ENCODE results near the gene P2RY12. TPM values are rescaled to one million over a fixed set of nuclear protein-coding genes. Genes with fewer than 3 reads are reported as not detected.
"Not testable (repeated sequence)": the region's sequence is repeated elsewhere in the genome, so short reads cannot be mapped to it uniquely, and the experiment has no call there.

Gene P2RY12
- total RNA-seq, 2 donors from 2014 or later: not detected

DNA sequence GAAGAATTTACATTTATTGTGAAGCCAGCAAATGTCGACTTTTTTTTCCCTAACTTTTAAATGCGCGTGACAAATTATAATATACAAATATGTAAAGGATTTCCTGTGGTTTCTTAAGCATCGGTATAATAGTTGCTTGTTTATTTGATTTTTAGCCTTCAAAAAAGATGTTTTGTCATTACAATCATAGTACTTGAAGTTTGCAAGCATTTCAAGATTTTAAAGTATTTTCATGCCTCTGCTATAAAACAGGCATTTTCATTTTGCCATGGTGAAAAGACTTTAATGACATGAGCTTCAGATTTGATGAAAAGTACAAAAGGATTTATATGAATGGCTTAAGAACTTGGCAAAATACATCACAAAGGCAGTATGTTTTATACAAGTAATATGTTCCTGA lies 9.4 kb upstream of the P2RY12 start:
- H3K9me3 ChIP-seq (ENCODE audit: control insufficient read depth, low read length): no peaks in the 10 kb centered on the region
- TF ChIP-seq, protein P1, sequence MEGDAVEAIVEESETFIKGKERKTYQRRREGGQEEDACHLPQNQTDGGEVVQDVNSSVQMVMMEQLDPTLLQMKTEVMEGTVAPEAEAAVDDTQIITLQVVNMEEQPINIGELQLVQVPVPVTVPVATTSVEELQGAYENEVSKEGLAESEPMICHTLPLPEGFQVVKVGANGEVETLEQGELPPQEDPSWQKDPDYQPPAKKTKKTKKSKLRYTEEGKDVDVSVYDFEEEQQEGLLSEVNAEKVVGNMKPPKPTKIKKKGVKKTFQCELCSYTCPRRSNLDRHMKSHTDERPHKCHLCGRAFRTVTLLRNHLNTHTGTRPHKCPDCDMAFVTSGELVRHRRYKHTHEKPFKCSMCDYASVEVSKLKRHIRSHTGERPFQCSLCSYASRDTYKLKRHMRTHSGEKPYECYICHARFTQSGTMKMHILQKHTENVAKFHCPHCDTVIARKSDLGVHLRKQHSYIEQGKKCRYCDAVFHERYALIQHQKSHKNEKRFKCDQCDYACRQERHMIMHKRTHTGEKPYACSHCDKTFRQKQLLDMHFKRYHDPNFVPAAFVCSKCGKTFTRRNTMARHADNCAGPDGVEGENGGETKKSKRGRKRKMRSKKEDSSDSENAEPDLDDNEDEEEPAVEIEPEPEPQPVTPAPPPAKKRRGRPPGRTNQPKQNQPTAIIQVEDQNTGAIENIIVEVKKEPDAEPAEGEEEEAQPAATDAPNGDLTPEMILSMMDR (conservative IDR thresholded peaks at IDR 0.05): no peak
- no peaks in the 10 kb centered on the region for H3K4me1 ChIP-seq (ENCODE audit: control insufficient read depth, insufficient read depth, low read length)
- H3K36me3 ChIP-seq (ENCODE audit: control insufficient read depth, insufficient read depth, low read length): peaks cover 16% of the 10 kb centered on the region
- Mint-ChIP-seq H3K36me3 (ENCODE audit: low read depth) (peaks cover 25% of the 10 kb centered on the region), H3K27ac (peak overlapping the region; percentile 26), H3K4me1 (peaks cover 3% of the 10 kb centered on the region), H3K27me3 (ENCODE audit: insufficient read depth) (no peaks in the 10 kb centered on the region), H3K9me3 (peaks cover 1% of the 10 kb centered on the region), H3K4me3 (no peak overlapping the region)
- H3K4me3 ChIP-seq (ENCODE audit: low read length): no peak overlapping the region
- 63% methylated on average over 4 of the region's 4 CpGs; no CpG with 5 or more reads in 1 of the 2 experiments for WGBS, 2 experiments (ENCODE audit: insufficient coverage in 1 of 2, insufficient read length in 1 of 2)
- H3K27ac ChIP-seq (ENCODE audit: low read depth, low read length): no peak overlapping the region
- DNase-seq: no peak
- H3K9ac ChIP-seq (ENCODE audit: extremely low read depth, low read length, poor library complexity, severe bottlenecking): no peak overlapping the region
- H3K27me3 ChIP-seq (ENCODE audit: control insufficient read depth, insufficient read depth, low read length, poor library complexity, severe bottlenecking): no peaks in the 10 kb centered on the region

DNA sequence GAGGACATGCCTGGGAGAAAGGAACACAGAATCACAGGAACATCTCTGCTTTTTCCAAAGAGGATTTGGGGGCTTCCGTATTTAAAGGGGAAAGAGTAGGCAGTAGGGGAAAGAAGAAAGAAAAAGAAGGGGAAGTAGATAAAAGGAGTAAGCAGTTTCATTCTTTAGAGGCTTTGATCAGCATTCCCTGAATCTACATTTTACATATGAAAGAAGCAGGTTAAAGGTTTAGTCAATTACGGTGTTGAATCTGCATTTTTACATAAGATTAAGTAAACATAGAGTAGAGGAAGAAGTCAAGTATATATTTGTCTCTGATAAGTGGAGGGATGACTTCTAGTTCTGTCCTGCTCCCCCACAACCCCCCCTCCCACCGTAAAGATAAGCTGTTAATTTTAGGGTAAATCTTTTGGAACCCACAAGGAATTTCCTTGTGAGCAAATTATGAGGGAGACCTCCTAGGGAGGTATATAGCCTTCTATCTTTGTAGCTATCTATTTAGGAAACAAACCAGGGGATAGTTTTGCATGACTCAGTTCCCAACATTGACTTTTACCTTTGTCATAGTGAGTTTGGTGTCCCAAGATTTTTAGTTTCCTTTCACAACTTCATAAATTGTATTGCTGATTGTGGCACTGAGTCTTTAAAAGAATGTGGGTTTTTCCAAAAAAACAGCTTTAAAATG lies 8.7 kb upstream of the P2RY12 start:
- Histone ChIP-seq H3K9me3 (ENCODE audit: control insufficient read depth, low read length) (no peaks in the 10 kb centered on the region), H3K36me3 (ENCODE audit: control insufficient read depth, insufficient read depth, low read length) (peaks cover 16% of the 10 kb centered on the region), H3K9ac (ENCODE audit: extremely low read depth, low read length, poor library complexity, severe bottlenecking) (no peak overlapping the region), H3K4me3 (ENCODE audit: low read length) (no peak overlapping the region), H3K4me1 (ENCODE audit: control insufficient read depth, insufficient read depth, low read length) (no peaks in the 10 kb centered on the region), H3K27ac (ENCODE audit: low read depth, low read length) (no peak overlapping the region), H3K27me3 (ENCODE audit: control insufficient read depth, insufficient read depth, low read length, poor library complexity, severe bottlenecking) (no peaks in the 10 kb centered on the region)
- 43% methylated on average over 2 of the region's 3 CpGs; no CpG with 5 or more reads in 1 of the 2 experiments for WGBS, 2 experiments (ENCODE audit: insufficient coverage in 1 of 2, insufficient read length in 1 of 2)
- DNase-seq: no peak
- Mint-ChIP-seq H3K27ac (peak overlapping the region; percentile 64), H3K4me1 (peaks cover 3% of the 10 kb centered on the region), H3K9me3 (peaks cover 1% of the 10 kb centered on the region), H3K36me3 (ENCODE audit: low read depth) (peaks cover 25% of the 10 kb centered on the region), H3K4me3 (no peak overlapping the region), H3K27me3 (ENCODE audit: insufficient read depth) (no peaks in the 10 kb centered on the region)
- TF ChIP-seq, protein P1 (conservative IDR thresholded peaks at IDR 0.05): no peak

DNA sequence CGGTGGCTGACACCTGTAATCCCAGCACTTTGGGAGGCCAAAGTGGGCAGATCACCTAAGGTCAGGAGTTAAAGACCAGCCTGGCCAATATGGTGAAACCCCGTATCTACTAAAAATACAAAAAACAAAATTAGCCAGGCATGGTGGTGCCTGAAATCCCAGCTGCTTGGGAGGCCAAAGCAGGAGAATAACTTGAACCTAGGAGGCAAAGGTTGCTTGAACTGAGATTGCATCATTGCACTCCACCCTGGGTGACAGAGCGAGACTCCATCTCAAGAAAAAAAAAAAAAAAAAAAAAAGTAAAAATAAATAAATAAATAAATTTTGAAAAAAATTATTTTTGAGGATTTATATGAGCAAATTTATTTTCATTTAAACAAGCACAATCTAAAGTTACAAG lies 7.6 kb upstream of the P2RY12 start:
- H3K27ac ChIP-seq (ENCODE audit: low read depth, low read length); H3K4me1 Mint-ChIP-seq; H3K4me3 Mint-ChIP-seq; H3K4me1 ChIP-seq (ENCODE audit: control insufficient read depth, insufficient read depth, low read length); H3K9me3 Mint-ChIP-seq; H3K4me3 ChIP-seq (ENCODE audit: low read length); H3K27ac Mint-ChIP-seq; H3K9me3 ChIP-seq (ENCODE audit: control insufficient read depth, low read length); H3K27me3 ChIP-seq (ENCODE audit: control insufficient read depth, insufficient read depth, low read length, poor library complexity, severe bottlenecking); H3K27me3 Mint-ChIP-seq (ENCODE audit: insufficient read depth); H3K9ac ChIP-seq (ENCODE audit: extremely low read depth, low read length, poor library complexity, severe bottlenecking); DNase-seq: not testable (repeated sequence)
- peaks cover 28% of the 10 kb centered on the region for H3K36me3 Mint-ChIP-seq (ENCODE audit: low read depth)
- peaks cover 19% of the 10 kb centered on the region for H3K36me3 ChIP-seq (ENCODE audit: control insufficient read depth, insufficient read depth, low read length)
- WGBS, 2 experiments (ENCODE audit: insufficient coverage in 1 of 2, insufficient read length in 1 of 2): 93 to 98% methylated on average over 2 of the region's 3 CpGs

Data from endodermal cell (in vitro differentiated cells).